Activated CD4-positive, alpha-beta T cell treated with anti-CD3 and anti-CD28 coated beads, Interleukin-2, amount 50 U/mL, for 16 hours (primary cell): ENCODE data around the gene RABGGTA.

Source experiments
- DNase-seq: peaks from one replicate; pipeline ENCODE4 v3.0.0-alpha.2; 2020

The RABGGTA gene

DNA sequence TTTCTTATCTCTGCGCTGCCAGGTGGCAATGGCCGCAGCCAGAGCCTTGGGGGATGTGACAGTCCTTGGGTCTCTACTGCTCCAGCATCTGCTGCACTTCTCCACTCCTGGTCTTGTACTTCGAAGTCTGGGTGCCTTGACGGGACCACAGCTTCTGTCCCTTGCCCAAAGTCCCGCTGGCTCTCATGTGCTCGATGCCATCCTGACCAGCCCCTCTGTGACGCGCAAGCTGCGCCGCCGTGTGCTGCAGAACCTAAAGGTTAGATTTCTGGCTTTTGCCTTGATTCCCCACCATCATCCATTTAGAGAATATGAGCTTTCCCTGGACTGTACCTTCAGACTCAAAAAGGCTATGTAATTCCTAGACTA lies 32.6 kb upstream of the RABGGTA start:
- DNase-seq = no peak

DNA sequence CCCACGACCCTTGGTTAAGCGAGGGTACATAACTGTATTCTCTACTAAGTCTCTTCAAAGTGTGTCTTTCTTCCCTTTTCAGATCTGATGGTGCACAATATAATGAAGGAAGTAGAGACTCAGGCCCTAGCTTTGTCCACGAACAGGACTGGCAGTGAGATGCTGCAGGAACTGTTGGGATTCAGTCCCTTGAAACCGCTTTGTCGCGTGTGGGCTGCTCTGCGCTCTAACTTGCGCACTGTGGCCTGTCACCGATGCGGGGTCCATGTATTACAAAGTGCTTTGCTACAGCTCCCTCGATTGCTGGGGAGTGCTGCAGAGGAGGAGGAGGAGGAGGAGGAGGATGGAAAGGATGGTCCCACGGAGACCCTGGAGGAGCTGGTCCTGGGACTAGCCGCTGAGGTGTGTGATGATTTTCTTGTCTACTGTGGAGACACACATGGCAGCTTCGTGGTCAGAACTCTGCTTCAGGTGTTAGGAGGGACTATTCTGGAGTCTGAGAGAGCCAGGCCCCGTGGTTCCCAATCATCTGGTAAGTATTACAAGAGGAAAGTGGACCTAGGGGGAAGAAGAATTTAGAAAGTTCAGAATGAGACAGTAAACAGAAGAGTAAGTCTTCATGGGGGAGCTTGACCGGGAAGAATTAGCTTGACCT lies 29.1 kb upstream of the RABGGTA start:
- DNase-seq = no peak

DNA sequence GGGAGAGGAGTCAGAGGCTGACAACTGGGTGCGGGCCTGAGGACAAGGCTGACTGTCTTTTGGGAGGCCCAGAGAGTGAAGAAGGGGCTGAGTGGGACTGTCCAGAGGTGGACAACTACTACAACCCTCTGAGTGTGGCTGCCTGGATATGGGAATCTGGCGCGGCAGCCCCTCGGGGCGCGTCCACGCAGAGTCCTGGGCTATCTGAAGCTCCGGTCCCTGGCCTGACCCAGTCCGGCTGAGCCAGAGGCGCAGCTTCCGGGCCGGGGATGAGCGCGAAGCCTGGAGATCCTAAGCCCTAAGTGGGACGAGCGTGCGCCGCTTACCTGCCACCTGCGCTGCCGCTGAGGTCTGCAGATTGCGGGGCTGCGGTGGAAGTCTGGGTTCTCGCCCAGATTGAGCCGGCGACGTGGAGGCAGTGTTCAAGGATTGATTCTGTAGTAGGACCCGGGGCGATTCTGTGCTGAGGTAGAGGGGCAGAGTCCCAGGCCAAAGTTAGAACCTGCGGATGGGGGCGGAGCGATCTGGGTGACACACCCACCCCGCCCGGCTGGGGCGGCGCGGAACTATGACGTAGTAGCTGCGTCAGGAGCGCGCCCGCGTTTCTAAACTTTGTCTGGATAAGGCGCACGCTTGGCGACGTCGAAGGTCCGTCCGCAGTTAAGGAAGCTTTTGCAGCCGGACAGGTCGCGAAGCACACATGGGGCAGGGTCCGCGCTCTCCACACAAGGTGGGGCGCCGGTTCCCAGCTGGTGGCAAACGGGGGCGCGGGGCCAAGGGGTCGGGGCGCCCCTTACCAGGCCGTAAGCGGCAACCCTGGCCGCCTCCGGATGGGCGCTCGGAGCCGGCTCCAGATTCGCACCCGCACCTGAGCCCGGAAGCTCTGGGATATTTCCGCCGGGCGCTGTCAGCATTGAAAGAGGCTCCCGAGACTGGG lies 28.1 kb upstream of the RABGGTA start, which contains the start of the genes DHRS1 and NOP9:
DHRS1 (minus strand) TSS at position 526 of the 937 bp plus-strand sequence. CDS start 674 bp downstream, outside the sequence.
NOP9 (plus strand) TSS at position 596 of the 937 bp plus-strand sequence; CDS start at position 701, 105 bp downstream.
- DNase-seq = peak; percentile 93

DNA sequence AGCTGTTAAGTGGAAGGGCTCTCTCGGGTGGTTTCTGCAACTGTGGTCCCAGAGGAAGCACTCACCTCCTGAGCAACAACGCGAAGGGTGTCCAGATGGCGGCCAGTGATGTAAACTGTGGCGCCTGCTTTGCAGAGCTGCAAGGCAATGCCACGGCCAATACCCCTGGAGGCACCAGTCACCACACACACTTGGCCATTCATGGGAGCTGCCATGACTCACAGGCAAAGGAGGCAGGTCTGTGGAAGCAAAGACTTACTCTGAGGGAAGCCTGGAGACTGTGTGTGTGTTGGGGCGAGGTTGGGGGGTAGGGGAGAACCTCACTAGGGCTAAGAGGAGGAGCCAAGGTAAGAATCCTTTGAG lies 27.5 kb upstream of the RABGGTA start:
- DNase-seq = no peak

DNA sequence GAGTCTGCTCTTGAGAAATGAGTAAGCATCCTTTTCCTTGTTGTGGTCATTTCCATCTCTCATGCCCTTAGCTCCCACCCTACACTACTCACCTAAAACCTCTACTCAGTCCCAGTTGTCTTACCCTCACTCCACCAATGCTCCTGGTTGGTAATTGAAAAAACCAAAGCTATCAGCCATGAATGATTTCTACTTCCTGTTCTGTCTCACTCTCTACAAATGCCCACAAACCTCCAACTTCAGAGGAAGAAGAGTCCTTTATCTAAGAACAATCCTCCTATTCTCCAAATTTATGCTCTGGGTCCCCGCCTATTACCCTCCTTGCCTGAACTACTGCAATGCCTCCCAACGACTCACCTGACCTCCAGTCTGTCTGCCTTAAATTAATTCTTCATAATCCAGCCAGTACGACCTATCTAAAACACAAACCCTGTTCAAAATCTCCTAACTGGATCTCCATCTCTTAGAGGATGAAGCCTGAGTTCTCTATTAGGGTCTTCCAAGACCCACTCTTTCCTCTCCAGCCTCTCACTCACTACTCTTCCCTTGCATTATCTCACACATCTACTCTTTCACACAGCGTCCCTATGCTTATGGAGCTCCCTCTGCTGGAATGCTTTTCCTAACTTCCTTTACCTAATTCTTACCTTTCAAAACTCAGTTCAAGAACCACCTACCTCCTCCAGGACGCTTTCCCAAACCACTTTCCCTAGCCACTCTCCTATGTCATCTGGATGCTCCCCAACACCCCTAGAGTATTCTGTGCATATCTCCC lies 26.0 kb upstream of the RABGGTA start:
- DNase-seq = no peak

DNA sequence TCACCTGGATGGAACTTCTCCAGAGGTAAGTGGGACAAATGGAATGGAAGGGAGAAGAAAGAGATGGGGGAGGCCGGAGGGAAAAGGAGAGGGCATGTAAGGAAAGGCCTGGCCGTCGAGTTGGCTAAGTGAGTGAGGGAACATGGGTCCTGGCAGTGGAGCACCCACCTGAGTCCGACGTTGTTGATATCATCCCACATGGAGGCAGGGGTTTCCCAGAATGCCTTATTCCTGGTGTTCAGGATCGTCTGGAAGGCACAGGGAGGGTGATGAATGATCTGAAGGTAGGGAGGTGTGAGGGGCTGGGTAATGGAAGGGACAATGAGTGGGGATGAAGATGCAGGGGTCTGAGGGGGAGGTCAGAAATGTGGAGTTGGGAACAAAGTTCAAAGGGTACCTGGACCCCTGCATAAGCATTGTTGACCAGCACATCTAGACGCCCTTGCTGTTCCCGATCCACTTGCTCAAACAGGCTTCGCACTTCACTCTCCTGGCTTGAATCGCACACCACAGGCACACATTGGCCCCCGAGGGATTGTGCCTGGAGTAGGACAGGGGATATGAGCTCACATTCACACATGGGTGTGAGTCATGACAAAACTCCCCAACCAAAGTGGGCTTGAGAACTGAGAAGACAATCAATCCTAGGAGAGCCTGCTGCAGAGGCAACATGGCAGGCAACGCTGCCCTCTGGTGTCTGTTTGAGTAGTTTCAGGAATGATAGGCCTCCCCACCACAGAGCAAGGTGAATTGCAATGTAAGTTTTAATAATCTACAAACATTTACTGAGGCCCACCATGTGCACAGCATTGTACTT lies 25.2 kb upstream of the RABGGTA start:
- DNase-seq = peak; percentile 86

DNA sequence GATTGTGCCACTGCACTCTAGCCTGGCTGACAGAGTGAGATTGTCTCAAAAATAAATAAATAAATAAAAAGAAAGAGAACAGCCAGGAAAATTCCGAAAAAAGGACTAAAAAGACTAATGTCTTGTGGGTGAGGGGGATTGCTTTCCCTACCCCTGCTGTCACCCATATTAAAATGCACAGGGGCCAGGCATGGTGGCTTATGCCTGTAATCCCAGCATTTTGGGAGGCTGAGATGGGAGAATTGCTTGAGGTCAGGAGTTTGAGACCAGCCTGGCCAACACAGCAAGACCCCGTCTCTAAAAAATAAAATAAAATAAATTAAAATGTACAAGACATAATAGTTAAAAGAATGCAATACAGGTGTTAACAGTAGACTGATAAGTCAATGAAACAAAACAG lies 22.1 kb upstream of the RABGGTA start:
- no peak for DNase-seq

DNA sequence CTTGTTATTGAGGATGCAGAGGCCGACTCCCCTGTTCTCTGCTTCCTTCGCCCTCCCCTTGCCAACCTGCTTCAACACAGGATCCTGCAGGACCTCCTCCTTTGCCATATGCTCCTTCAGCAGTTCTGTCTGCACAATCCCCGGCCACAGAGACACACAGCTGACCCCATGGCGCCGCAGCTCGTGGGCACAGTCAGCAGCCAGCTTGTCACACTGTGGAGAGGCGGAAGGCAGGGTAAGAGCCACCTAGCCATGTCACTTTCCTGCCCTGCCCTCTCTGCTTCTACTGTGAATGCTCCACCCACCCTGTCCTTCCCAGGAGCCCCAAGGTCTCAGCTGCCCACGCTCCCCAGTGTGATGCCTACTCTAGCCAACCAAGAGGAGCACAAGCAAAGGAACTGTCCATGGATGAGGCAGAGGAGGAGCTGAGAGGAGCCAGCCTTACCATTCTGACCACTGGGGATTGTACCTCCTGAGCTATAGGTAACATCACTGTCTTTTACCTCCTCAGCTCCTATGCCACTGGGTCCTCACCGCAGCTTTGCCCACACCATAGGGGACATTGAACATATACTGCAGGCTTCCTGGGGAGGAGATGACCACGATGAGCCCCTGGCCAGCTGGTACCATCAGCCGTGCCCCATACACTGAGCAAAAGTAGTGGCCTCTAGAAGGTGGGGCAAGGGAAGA lies 20.9 kb upstream of the RABGGTA start:
- no peak for DNase-seq

DNA sequence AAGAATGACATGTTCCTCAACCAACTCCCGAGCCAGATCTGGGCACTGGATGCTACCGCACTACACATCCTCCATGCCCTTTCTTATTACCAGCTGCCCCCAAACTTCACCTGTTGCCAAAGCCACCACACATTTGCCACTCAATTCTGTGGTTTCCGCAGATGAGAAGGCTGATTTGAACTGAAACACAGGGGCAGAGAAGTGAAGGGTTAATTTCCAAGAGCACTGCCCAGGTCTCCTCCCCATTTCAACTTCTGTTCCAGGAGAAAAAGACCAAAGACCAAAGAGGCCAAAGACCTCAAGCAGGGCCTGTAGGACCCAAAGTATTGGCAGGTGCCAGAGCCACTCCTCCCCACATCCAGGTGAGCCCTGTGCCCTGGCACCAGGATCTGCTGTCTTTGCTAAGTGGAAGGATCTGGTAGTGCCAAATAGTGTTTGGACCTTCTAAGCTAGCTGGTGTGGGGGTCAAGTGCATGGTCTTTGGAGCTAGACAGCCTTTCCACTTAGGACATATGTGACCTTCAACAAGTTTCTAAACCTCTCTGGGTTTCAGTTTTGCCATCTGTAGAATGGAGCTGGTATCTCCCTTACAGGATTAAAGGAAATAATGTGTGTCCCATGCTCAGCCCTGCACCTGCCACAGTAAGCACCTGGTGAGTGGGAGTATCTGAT lies 20.2 kb upstream of the RABGGTA start:
- no peak for DNase-seq

DNA sequence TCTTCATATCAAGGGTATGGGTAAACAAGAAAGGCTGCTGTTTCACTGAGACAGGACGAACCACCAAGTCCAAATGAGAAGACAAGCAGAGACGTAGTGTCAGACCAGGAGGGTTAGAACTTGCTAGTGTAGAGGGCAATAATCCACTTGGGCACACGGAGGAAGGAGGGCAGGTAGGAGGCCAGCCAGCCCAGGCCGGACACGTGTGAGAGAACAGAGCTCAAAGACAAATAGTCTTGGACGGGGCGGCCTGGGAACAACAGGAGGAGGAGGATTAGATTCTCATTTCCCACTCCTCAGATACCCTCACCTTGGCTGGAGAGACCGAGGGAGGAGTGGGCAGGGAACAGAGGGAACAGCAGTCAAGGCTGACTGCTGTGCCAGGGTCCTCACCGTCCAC lies 19.3 kb upstream of the RABGGTA start:
- DNase-seq = no peak

DNA sequence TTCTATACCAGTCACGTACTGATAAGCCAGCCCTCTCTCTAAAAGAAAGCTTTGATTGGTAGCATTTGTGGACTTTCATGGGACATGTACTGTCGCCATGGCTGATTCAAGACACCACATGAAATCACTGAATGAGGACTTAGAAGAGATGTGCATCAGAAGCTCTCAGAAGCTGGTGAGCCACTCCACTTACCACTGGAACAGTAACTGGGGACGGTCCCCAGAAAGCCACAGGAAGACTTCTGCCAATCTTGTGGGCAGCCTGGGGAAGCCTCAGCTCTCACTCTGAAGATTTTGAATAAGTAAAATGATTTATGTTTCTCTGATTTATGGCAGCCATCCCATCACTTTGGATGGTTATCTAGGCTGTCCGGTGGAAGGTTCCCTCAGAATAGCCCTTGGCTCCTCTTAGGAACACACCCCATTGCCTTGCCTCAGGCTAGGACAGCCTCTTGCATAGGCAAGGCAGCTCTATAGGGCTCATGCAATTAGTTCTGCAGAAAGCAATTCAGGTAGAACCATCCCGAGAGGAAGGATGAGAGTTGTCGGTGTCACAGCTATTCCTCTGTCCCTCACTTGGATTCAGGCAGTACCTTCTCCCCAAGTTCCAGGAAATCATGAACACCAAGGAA lies 18.4 kb upstream of the RABGGTA start:
- peak; percentile 84 for DNase-seq

DNA sequence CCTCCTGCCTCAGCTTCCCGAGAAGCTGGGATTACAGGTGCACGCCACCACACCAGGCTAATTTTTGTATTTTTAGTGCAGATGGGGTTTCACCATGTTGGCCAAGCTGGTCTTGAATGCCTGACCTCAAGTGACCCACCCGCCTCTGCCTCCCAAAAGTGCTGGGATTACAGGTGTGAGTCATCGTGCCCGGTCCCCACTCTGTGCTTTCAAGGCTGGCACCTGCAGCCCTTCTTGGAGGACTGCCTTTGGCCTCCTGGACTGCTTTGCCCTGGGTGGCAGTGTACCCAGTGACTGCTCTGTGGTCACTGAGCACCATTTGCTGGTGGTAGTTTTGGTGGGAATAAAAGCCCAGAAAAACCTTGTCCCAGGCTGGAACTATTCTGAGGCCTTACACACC lies 15.6 kb upstream of the RABGGTA start:
- DNase-seq = no peak

DNA sequence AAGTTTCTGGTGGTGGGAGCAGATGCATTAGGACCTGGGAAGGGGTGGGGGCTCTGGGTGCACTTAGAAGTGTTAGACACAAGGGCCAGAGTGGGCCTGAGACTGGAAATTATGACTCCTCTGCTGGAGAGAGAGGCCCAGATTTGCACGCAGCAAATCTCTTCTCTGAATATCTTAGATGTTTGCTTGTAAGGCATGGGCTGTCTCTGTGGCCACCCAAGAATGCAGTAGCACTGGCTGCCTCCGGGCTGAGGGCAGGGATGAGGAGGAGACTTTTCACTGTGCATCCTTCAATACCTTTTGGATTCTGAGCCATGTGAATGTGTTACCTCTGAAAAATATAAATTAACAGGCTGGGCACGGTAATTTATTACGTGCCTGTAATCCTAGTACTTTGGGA lies 14.0 kb upstream of the RABGGTA start:
- DNase-seq = no peak

DNA sequence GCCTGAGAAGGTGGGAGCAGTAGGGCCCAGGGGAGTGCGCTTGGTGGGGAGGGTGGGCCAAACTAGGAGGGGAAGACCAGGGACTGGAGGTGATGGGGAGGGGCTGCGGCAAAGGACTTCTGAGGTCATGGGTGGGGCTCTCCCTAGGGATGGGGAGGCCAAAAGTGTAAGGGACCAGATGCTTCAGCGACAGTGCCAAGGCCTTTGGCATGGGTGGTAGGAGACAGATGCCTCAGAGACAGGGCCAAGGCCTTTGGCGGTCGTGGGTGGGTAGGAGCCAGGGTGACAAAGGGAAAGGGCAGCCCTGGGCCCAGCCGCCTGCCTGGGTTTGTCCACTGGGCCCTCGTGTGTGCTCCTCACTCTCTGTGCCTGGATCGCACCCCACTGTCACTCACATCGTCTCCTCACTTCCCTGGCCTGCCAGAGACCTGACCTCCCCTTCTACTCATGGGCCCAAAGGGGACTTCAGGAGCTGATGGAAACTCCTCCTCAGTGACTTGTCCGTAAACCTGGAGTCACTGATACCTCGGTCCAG lies 13.2 kb upstream of the RABGGTA start:
- DNase-seq = no peak

DNA sequence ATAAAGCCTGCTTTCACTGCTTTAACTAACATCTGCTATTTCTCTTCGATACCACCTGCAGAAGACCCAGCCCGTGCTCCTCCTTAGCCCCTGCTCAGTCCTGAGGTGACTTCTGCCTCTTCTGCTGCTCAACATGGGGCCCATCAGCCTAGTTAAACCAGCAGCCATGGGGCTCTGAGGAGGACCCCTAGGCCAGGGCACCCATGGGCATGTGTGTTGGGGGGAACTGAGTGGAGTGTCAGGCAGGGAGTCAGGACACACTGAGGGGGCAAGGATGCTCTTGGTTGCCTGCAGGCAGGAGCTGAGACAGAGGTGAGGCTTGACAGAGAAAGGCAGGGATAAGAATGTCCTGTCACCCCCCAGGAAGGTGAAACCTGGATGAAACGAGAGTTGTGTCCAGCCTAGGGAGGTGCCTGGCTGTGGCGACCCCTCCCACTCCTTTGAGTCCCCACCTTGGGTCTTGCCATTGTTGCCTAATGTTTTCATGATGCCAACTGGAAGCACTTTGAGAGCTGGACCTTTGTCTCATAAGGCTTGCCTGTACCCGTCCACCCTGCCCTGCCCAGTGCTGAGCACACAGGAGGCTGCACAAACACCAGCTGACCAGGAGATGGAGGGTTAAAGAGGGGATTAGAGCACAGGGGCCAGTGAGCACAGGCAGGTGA lies 12.5 kb upstream of the RABGGTA start:
- DNase-seq = no peak

DNA sequence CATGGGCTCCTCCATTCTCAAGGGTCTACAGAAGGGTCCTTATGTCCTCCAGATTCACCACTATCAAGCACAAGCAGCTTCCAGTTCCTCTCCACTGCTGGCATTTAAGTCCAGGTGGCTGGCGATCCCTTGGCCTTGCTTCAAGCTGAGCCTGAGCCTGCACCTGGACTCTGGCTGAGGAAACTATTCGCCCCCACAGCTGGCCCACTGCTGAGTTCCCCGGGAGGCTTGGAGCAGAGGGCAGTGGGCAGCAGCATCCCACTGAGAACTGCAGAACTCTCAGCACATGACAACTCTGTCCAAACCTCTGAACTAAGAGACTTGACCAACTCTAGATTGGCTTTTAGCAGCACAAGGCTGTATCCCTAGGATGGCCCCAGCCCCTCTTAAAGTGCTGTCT lies 11.3 kb upstream of the RABGGTA start:
- no peak for DNase-seq

DNA sequence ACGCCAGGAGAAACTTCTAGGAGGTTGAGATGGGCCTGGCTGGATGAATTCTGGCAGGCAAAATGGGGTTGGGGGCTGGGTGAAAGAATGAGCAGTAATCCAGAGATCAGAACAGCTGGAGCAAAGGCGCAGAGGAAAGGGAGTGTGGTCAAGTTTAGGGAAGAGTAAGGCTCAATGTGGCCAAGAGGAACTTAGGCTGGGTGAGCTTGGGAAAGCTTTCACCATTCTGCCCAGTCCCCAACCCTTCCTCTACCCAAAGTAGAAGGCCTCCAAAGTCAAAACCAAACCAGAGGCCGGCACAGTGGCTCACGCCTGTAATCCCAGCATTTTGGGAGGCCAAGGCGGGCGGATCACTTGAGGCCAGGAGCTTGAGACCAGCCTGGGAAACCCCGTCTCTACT lies 10.2 kb upstream of the RABGGTA start:
- no peak for DNase-seq

DNA sequence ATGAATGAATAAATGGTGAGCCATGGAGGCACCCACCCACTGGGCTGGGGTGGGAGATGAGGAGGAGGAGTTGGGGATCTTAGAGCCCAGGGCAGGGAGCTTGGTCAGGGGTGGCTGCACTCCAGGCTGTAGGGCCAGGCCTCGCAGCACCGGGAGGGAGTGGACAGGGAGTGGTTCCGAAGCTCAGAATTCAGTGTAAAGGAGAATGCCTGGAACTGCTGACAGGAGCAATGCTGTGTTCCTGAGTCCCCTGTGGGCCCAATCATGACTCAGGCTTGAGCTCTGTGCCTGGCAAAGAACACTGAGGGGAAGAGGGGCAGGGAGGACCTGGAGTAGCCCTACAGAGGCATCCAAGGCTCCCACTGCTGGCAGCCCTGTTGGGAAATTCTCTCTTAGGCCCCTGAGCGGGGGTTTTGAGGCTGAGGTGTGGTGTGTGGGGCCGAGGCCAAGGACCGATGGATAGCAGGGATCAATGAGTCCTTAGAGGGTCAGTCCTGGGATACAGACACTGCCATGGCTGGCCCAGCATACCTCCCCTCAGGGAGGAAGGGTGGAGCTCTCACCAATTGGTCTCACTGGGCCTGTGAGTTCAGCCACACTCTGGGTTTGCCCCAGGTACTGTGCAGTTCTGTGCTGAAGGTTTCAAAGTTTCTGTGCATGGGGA lies 9.5 kb upstream of the RABGGTA start:
- no peak for DNase-seq
